Astrocyte (in vitro differentiated cells and primary cell): Measurements from ENCODE around the gene ARHGAP12.

Source experiments
- CTCF ChIP-seq: IDR thresholded peaks from 2 replicates; pipeline ENCODE4 v1.5.1; 2011; ENCODE audit warnings: low read depth, mild to moderate bottlenecking, inconsistent platforms, low read length, moderate library complexity; ENCODE audit not compliant: insufficient read depth
- EZH2 ChIP-seq: IDR thresholded peaks from 2 replicates; pipeline ENCODE4 v1.6.1; 2012; ENCODE audit warnings: mild to moderate bottlenecking, low read length, inconsistent platforms; ENCODE audit not compliant: insufficient read depth

- TF ChIP-seq CTCF: no peak
- TF ChIP-seq EZH2: no peak
Observed at GRCh38 chr10:31940839-31941653, 12.4 kb upstream of the ARHGAP12 start.
